ENCODE measurements around the gene HOXB13.

DNA sequence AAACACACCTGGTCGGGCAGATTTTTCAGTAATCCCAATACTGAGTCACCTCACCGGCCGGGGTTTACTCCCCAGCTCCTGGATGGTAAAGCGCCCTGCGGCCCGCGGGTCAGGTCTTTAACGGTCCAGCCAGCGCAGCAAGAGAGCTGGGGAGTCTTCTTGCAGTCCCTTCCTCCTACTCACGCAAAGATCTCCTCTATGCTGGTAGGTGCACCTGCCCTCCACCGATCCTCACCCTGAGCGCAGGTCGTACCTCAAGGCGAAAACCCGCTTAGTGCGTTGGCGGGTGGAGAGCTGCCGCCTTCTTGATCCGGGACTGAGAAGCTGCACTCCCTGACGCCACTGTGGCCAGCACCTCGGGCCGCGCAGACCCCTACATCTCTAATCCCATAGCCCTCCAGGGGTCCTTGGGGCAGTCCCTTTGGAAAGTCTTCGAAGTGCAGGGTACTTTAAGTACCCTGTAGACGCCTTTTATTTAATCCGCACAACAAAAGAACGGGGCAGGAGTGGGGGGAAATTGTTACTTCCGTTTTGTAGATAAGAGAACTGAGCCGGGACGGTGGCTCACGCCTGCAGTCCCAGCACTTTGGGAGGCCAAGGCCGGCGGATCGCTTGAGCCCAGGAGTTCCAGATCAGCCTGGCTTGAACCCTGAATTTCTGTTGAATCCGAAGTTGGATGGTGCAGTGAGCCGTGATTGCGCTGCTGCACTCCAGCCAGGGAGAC lies 10.4 kb upstream of the HOXB13 start:
- TF ChIP-seq, protein P1, sequence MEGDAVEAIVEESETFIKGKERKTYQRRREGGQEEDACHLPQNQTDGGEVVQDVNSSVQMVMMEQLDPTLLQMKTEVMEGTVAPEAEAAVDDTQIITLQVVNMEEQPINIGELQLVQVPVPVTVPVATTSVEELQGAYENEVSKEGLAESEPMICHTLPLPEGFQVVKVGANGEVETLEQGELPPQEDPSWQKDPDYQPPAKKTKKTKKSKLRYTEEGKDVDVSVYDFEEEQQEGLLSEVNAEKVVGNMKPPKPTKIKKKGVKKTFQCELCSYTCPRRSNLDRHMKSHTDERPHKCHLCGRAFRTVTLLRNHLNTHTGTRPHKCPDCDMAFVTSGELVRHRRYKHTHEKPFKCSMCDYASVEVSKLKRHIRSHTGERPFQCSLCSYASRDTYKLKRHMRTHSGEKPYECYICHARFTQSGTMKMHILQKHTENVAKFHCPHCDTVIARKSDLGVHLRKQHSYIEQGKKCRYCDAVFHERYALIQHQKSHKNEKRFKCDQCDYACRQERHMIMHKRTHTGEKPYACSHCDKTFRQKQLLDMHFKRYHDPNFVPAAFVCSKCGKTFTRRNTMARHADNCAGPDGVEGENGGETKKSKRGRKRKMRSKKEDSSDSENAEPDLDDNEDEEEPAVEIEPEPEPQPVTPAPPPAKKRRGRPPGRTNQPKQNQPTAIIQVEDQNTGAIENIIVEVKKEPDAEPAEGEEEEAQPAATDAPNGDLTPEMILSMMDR (IDR thresholded peaks at IDR 0.05; ENCODE audit: extremely low read depth in 1 of 2, insufficient read depth in 1 of 2, low read depth in 1 of 2, low read length in 2 of 2): no peak
- TF ChIP-seq FOS (IDR thresholded peaks at IDR 0.05; ENCODE audit: borderline replicate concordance, insufficient read depth, low read length) (no peak), POLR2A (IDR thresholded peaks at IDR 0.05; ENCODE audit: low read depth, low read length) (no peak), POLR2AphosphoS5 (IDR thresholded peaks at IDR 0.05; ENCODE audit: insufficient read depth, low read depth, low read length) (no peak), GATA2 (IDR thresholded peaks at IDR 0.05; ENCODE audit: insufficient read depth, insufficient read length, low read depth, low read length) (no peak), EZH2 (IDR thresholded peaks at IDR 0.05; ENCODE audit: borderline replicate concordance, low read depth, low read length, severe bottlenecking) (peak; percentile 86)

Data from endothelial cell of umbilical vein (primary cell).